ENCODE measurements around the gene GSTT2B. TPM values are rescaled to one million over a fixed set of nuclear protein-coding genes. Genes with fewer than 3 reads are reported as not detected.
"Not testable (repeated sequence)": the region's sequence is repeated elsewhere in the genome, so short reads cannot be mapped to it uniquely, and the experiment has no call there.

The GSTT2B gene
- total RNA-seq, 2 donors from 2014 or later = 0.37 to 0.41 TPM

DNA sequence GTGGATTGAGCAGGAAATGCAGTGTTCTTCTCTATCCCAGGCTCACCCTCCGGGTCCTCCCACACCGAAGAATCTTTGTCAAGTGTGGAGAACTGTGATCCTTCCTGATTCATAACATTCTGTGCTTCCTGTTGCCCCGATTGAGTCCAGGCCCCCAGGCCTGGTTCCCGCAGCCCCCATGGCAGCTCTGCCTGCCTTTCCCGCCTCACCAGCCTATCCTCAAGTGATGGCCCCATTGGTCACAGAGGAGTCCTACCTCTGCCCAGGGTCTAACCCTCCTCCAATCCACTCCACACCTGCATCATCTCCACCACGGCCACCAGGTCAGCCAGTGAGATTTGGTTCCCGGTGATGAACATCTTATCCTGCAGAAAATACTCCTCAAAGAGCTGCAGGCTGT, 38.8 kb upstream of the GSTT2B start:
- not testable (repeated sequence) for H3K4me3 Mint-ChIP-seq; H3K4me1 Mint-ChIP-seq; ATAC-seq (replicated peaks); H3K27ac Mint-ChIP-seq; H3K9me3 Mint-ChIP-seq; H3K36me3 Mint-ChIP-seq (ENCODE audit: low read depth)
- H3K27me3 Mint-ChIP-seq = peaks cover 13% of the 10 kb centered on the region

DNA sequence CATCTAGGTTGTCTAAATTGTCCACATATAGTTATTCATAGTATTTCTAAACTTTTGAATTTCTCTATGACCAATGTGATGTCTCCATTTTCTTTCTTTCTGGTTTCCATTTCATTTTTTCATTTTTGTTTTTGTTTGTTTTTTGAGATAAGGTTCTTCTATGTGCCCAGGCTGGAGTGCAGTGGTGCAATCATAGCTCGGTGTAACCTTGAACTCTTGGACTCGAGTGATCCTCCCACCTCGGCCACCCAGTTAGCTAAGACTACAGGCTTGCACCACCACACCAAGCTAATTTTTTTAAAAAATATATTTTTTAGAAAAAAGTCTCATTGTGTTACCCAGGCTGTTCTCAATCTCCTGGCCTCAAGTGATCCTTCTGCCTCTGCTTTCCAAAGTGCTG, 36.1 kb upstream of the GSTT2B start:
- ATAC-seq (replicated peaks) = no peak
- H3K9me3 Mint-ChIP-seq = no peaks in the 10 kb centered on the region
- no peak overlapping the region for H3K27ac Mint-ChIP-seq
- H3K27me3 Mint-ChIP-seq = peaks cover 5% of the 10 kb centered on the region
- no peaks in the 10 kb centered on the region for H3K36me3 Mint-ChIP-seq (ENCODE audit: low read depth)
- no peak overlapping the region for H3K4me3 Mint-ChIP-seq
- H3K4me1 Mint-ChIP-seq = no peaks in the 10 kb centered on the region

DNA sequence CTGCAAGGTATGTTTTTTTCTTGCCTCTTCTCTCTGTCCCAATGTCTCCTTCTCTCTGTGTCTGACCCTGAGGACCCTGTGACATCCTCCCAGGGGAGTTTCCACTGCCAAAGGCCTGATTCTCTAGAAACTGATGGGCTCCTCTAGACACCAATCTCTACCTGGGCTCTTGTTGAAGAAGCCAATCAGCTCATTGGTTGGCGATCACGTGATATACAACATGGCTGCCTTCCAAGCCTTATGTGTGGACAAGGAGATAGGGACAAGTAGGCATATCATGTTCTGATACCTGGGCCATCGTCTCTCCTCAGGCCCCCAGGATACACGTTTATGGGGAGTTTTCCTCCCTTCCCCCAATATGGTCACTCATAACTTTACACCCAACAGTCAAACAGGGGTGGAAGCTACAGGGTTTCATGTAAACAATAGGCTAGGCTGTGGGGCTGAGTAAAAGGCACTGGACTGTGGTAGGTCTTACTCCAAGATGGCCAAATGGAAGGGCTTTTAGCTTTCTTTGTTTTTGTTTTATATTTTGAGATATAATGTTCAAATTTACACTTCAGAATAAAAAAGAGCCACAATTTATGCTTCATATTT, 32.7 kb upstream of the GSTT2B start:
- not testable (repeated sequence) for H3K27ac Mint-ChIP-seq; H3K4me1 Mint-ChIP-seq; ATAC-seq (replicated peaks); H3K9me3 Mint-ChIP-seq; H3K36me3 Mint-ChIP-seq (ENCODE audit: low read depth); H3K27me3 Mint-ChIP-seq; H3K4me3 Mint-ChIP-seq

DNA sequence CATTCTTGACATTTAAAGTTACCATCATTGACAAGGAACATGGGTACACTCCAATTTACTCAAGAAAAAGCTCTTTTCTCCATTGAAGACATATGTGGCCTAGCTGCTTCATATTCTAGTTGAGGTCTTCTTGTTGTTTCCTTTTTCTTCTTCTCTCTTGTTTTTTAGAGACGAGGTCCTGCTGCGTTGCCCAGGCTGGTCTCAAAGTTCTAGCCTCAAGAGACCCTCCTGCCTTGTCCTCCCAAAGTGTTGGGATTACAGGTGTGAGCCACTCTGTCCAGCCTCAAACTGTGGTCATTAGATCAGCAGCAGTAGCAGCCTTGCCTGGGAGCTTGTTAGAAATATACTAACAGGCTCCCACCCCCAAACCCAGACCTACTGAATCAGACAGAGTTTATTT, 32.1 kb upstream of the GSTT2B start:
- H3K36me3 Mint-ChIP-seq (ENCODE audit: low read depth); H3K9me3 Mint-ChIP-seq; H3K4me3 Mint-ChIP-seq; ATAC-seq (replicated peaks); H3K4me1 Mint-ChIP-seq; H3K27me3 Mint-ChIP-seq: not testable (repeated sequence)
- peak overlapping the region; percentile 14 for H3K27ac Mint-ChIP-seq

DNA sequence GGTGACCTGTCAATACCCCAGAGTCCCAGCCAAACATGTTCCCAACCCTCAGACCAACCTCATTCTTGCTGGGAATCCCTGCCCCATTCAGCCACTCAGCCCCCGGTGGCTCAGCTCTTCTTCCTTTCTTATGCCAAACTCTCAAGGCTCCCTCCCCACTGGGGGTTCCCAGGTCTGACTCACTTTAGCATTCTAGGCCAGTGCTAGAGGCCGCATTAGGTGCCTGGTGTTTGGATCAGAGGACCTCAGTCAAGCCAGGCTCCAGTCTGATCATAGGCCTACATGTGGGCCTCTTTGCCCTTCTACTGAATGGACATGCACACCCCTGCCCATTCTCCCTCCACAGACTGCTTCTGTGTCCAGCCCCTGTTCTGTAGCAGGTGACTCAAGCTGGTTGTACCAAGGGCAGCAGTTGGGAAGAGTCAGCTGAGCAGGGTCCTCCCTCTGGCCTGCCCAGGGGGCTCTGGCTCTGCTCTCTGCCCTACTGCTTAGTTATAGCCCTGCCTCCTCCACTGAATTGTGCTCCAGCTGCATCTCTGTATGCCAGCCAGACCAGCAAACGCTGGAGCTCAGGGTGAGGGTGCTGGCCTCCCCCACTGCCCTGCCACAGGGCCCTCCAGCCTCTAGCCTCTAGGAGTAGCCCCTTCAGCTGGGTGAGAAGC, 28.7 kb upstream of the GSTT2B start:
- not testable (repeated sequence) for H3K9me3 Mint-ChIP-seq; H3K4me1 Mint-ChIP-seq; H3K27me3 Mint-ChIP-seq; H3K4me3 Mint-ChIP-seq; H3K36me3 Mint-ChIP-seq (ENCODE audit: low read depth)
- ATAC-seq (replicated peaks) = peak; percentile 64
- H3K27ac Mint-ChIP-seq = peak overlapping the region; percentile 67

DNA sequence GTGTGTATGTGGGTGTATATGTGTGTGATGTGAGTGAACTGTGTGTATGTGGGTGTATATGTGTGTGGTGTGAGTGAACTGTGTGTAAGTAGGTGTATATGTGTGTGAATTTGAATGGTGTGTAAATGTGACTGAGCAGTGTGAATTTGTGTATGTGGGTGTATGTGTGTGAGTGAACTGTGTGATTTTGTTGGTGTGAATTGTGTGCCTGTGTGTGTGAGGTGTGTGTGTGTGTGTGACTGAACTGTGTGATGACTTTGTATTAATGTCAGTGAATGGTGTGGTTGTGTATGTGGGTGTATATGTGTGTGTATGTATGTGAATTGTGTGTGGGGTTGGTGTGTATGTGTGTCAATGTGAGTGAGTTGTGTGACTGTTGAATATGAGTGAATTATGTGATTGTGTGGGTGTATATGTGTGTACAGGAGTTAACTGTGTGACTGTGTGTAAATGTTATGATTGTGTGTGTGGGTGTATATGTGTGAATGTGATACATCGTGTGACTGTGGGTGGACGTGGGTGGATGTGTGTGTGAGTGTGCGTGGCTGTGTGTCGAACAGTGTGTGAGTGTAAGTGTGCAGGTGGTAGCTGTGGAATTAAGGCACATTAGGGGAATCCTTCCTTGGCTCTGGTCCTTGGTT, 25.7 kb upstream of the GSTT2B start:
- peak overlapping the region; percentile 5 for H3K27ac Mint-ChIP-seq
- ATAC-seq (replicated peaks); H3K4me3 Mint-ChIP-seq; H3K9me3 Mint-ChIP-seq; H3K27me3 Mint-ChIP-seq; H3K36me3 Mint-ChIP-seq (ENCODE audit: low read depth): not testable (repeated sequence)
- peaks cover 11% of the 10 kb centered on the region for H3K4me1 Mint-ChIP-seq

DNA sequence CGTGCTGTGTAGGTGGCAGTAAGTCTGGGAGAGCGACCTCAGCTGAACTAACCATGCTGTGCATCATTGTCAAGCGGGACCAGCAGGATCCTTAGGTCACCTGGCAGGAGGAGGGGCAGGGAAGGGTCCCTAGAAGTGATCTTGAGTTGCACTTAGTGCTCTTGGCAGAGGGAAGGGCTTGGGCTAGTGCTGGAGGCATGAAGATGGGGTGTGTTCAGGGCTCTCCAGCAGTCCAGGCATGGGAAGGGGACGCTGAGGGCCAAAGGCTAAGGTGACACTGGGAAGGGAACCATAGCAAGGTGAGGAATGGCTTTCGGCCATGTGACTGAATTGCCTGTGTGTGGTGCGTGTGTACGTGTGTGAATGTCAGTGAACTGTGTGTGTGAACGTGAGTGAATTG, 25.1 kb upstream of the GSTT2B start:
- H3K4me1 Mint-ChIP-seq = peaks cover 11% of the 10 kb centered on the region
- H3K9me3 Mint-ChIP-seq; H3K27me3 Mint-ChIP-seq; H3K4me3 Mint-ChIP-seq; ATAC-seq (replicated peaks); H3K36me3 Mint-ChIP-seq (ENCODE audit: low read depth): not testable (repeated sequence)
- H3K27ac Mint-ChIP-seq = peak overlapping the region; percentile 5

DNA sequence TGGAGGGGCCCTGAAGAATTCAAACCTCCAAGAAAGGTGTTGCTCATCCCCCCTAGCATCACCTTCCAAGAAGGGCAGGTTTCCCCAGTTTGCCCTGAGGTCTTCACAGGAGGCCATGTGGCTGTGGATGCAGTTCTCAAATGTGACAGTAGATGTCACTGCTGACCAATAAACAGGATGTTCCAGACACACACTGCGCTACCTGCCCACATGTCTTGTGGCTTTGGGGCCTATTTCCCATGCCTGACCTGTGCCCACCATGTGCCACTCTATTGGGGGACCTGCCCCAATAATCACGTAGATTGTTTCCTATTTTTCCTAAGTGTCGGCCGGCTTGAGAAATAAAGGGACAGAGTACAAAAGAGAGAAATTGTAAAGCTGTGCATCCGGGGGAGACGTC, 23.4 kb upstream of the GSTT2B start:
- peak overlapping the region; percentile 17 for H3K27ac Mint-ChIP-seq
- H3K4me1 Mint-ChIP-seq = peaks cover 11% of the 10 kb centered on the region
- no peak overlapping the region for H3K4me3 Mint-ChIP-seq
- no peaks in the 10 kb centered on the region for H3K27me3 Mint-ChIP-seq
- peak; percentile 90 for ATAC-seq (replicated peaks)
- no peaks in the 10 kb centered on the region for H3K36me3 Mint-ChIP-seq (ENCODE audit: low read depth)
- no peaks in the 10 kb centered on the region for H3K9me3 Mint-ChIP-seq

DNA sequence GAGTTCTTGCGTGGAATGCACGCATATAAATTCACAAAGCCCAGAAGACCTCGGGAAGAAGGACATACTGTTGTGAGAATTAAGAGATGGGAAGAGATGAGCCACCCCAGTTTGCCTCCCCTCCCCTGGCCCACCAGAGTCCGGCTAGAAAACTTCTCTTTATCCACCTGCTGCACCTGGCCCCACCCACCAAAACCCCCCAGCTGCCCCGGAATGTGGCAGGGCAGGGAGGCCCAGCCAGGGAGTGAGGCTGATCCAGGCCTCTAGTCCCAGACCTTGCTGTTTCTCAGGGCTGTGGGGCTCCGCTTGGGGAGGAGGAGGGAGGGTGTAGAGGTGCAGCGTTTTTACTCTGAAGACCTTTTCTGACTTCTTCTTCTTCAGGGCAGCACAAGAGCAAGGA, 19.6 kb upstream of the GSTT2B start:
- H3K27ac Mint-ChIP-seq; H3K4me3 Mint-ChIP-seq; H3K36me3 Mint-ChIP-seq (ENCODE audit: low read depth); H3K27me3 Mint-ChIP-seq; ATAC-seq (replicated peaks); H3K4me1 Mint-ChIP-seq; H3K9me3 Mint-ChIP-seq: not testable (repeated sequence)

DNA sequence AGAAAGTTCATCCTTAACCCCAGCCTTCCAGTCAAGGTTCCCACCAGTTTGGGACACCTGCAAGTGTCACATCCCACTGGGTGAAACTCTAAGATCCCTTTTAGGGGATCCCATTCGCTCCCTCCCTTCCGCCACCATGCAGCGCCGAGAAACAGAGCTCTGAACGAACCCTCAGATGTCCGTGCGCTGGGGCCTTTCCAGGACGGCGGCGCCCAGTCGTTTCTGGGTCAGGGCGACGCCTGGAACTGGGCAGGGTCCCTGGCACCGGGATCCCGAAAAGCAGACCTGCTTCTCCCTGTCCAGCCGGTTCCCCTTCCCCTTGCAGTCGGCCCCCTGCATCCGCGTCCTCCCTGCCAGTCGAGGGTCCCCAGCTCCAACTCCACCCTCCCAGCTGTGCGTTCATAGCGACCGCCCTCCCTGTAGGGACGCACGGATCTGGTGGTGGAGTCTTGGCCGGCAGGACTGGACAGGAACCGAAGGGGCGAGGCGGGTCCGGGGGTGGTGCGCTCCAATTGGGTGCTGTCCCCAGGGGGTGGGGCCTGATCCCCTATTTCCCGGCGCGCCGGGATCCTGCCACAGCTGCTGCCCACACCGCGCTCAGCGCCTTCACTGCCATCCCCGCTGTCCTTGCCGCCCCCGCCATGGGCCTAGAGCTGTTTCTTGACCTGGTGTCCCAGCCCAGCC, 18.7 kb upstream of the GSTT2B start, which contains the start of gene GSTT2:
TSS of gene GSTT2 (plus strand) at position 578 of the 684 bp plus-strand sequence.
- not testable (repeated sequence) for H3K27ac Mint-ChIP-seq; H3K9me3 Mint-ChIP-seq; H3K4me1 Mint-ChIP-seq; H3K4me3 Mint-ChIP-seq; H3K27me3 Mint-ChIP-seq; H3K36me3 Mint-ChIP-seq (ENCODE audit: low read depth)
- peak; percentile 18 for ATAC-seq (replicated peaks)

DNA sequence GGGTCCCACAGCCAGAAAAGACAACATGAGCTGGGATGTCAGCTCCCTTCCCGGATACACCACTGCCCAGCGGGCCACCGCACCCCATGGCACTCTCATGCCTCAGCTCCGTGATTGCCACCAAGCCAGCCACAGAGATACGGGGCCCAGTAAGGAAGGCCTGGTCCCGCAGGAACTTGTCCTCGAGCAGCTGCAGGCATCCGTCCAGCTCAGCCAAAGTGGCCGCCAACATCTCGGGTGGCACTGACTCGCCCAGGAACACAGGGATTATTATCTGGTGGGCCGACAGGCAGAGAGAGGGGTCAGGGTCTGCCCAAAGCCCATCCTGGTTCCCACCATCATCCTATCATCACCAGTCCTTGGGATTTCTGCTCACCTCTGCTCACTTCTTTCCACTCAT, 16.3 kb upstream of the GSTT2B start:
- not testable (repeated sequence) for H3K36me3 Mint-ChIP-seq (ENCODE audit: low read depth)

DNA sequence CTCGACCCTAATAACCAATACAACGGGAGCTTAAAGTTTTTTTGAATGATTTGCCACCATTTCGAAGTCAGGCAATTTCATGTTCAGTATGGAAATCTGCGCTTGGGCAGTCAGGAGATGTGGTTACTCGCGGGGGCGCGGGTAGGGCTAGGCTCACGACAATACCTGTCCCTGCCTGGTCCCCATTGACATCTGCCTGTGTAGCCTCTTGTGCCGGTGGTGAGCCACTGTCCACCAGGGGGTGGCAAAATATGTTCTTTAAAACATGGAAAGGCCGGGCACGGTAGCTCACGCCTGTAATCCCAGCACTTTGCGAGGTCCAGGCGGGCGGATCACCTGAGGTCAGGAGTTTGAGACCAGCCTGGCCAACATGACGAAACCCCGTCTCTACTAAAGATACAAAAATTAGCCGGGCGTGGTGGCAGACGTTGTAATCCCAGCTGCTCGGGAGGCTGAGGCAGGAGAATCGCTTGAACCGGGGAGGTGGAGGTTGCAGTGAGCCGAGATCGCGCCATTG, 13.9 kb upstream of the GSTT2B start:
- peaks cover 13% of the 10 kb centered on the region for H3K4me1 Mint-ChIP-seq
- peak; percentile 36 for ATAC-seq (replicated peaks)
- not testable (repeated sequence) for H3K27ac Mint-ChIP-seq, H3K27me3 Mint-ChIP-seq, H3K9me3 Mint-ChIP-seq, H3K4me3 Mint-ChIP-seq
- H3K36me3 Mint-ChIP-seq (ENCODE audit: low read depth) = peaks cover 25% of the 10 kb centered on the region

More for the DNA sequence above, 16.3 kb upstream of the GSTT2B start:
- not testable (repeated sequence) for H3K9me3 Mint-ChIP-seq; H3K27me3 Mint-ChIP-seq; H3K27ac Mint-ChIP-seq; H3K4me3 Mint-ChIP-seq; ATAC-seq (replicated peaks); H3K4me1 Mint-ChIP-seq

DNA sequence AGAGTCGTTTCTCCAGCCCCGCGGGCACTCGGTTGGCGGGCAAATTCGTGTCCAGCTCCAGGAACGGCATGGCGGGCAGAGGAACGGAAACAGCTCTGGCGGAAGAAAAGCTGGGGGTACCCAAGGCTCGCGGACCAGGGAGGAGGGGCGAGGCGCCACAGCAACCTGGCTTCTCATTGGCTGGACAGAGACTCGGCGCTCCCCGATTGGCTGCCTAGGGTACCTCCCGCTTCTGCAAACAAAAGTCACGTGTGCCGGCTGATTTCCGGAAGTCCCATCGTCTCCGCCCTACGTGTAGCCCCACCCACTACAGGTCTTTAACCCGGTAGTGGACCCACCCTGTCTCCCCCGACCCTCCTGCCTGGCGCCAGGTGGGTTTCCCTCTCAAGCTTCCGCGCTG, 13.3 kb upstream of the GSTT2B start, which contains the start of gene DDT:
TSS of gene DDT (minus strand) at position 97 of the 400 bp plus-strand sequence. CDS start at position 70, 27 bp downstream.
- not testable (repeated sequence) for H3K4me3 Mint-ChIP-seq, H3K27ac Mint-ChIP-seq, H3K9me3 Mint-ChIP-seq, H3K27me3 Mint-ChIP-seq
- Mint-ChIP-seq H3K36me3 (ENCODE audit: low read depth) (peaks cover 31% of the 10 kb centered on the region), H3K4me1 (peaks cover 16% of the 10 kb centered on the region)
- ATAC-seq (replicated peaks) = peak; percentile 98

DNA sequence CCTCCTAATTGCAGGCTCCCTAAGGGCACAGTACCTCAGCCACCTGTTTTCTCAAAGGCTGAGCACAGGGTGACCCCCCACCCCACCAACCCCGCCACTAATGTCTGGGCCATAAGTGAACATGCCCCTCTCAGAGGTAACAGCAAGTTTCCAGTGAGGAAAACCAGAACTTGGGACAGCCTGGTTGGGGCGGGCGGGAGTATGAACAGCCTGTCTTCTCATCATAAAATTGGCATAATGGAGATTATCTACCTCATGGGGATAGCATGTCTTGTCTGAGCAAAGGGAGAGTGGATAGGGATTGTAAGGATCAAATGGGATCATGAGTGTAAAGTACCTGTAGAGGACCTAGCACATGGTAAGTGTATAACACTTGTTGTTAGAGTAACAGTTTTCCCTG, 10.9 kb upstream of the GSTT2B start:
- ATAC-seq (replicated peaks); H3K9me3 Mint-ChIP-seq; H3K27me3 Mint-ChIP-seq; H3K27ac Mint-ChIP-seq: not testable (repeated sequence)
- Mint-ChIP-seq H3K4me3 (peak overlapping the region; percentile 47), H3K4me1 (peaks cover 16% of the 10 kb centered on the region), H3K36me3 (ENCODE audit: low read depth) (peaks cover 36% of the 10 kb centered on the region)

Data from activated T-helper 17 cell treated with anti-CD3 and anti-CD28 coated beads, Interleukin-2, amount 50 U/mL, for 72 hours (primary cell).